Neural progenitor cell (in vitro differentiated cells): ENCODE results near the gene NR4A2.

Source experiments
- CTCF ChIP-seq: fragments of 200-600 bp; sonication (generic); IDR thresholded peaks from 2 replicates; pipeline ENCODE4 v1.5.1; 2017; ENCODE audit warnings: antibody characterized with exemption, mild to moderate bottlenecking
- EZH2 ChIP-seq: fragments of 200-600 bp; sonication (generic); IDR thresholded peaks from 2 replicates; pipeline ENCODE4 v1.6.1; 2017; ENCODE audit warnings: antibody characterized with exemption, mild to moderate bottlenecking, moderate library complexity

DNA sequence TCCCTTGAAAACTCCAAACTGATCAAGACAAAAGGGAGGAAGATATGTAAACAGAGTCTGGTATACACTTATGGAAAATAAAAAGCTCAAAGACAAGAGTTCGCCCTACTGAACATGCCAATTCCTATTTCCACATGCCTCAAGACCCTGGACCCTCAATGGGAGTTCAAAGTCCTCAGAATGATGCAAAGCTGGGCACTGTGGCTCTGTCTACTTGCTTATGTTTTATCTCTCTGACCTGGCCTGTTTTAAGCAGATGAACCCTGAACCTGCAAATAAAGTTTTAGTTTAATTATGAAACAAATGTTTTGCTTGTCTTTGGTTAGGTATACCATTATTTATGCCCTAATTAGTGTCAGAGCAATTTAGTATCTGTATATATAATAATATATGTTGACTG lies 22.6 kb downstream of the NR4A2 start:
- TF ChIP-seq CTCF (no peak), EZH2 (no peak)
